K562 (cell line): Measurements from ENCODE around the gene UMAD1. TPM values are rescaled to one million over a fixed set of nuclear protein-coding genes. Genes with fewer than 3 reads are reported as not detected.

Experiments
- BDP1 ChIP-seq: IDR thresholded peaks from 3 replicates; pipeline ENCODE4 v1.6.1; 2011; ENCODE audit not compliant: insufficient read length, insufficient read depth
- BRD4 ChIP-seq: fragments of 200-600 bp; sonication (generic); IDR thresholded peaks from 2 replicates; pipeline ENCODE4 v1.6.1; 2017; ENCODE audit warnings: inconsistent platforms
- CBFA2T2 ChIP-seq: fragments of 450-650 bp; conservative IDR thresholded peaks from 2 replicates; pipeline ENCODE4 v1.6.1; 2017; ENCODE audit warnings: mild to moderate bottlenecking
- CBFA2T3 ChIP-seq: fragments of 450-650 bp; IDR thresholded peaks from 2 replicates; pipeline ENCODE4 v1.6.1; 2017
- CBX5 ChIP-seq: IDR thresholded peaks from 2 replicates; pipeline ENCODE4 v1.6.1; 2014; ENCODE audit warnings: low read depth, borderline replicate concordance
- CCNT2 ChIP-seq: IDR thresholded peaks from 2 replicates; pipeline ENCODE4 v1.6.1; 2011; ENCODE audit warnings: borderline replicate concordance, low read depth, mild to moderate bottlenecking, moderate library complexity, mixed read lengths, low read length; ENCODE audit not compliant: insufficient read length; ENCODE audit errors: extremely low read depth
- CSDE1 ChIP-seq, 2 experiments: fragments of 450-650 bp; IDR thresholded peaks; 2 replicates each; pipeline ENCODE4 v1.6.1; 2016; ENCODE audit warnings: mild to moderate bottlenecking in 1 of 2
- DPF2 ChIP-seq: fragments of 450-650 bp; IDR thresholded peaks from 2 replicates; pipeline ENCODE4 v1.6.1; 2016
- ELK1 ChIP-seq: sonication (generic); formaldehyde crosslinking; IDR thresholded peaks from 2 replicates; pipeline ENCODE4 v1.8.1; 2022; ENCODE audit warnings: missing genetic modification reagents
- ESRRA ChIP-seq: fragments of 450-650 bp; IDR thresholded peaks from 2 replicates; pipeline ENCODE4 v1.6.1; 2014; ENCODE audit warnings: low read depth, mild to moderate bottlenecking, moderate library complexity, borderline replicate concordance
- FOXM1 ChIP-seq, 2 experiments: fragments of 450-650 bp in 1 of 2; sonication (generic) in 1 of 2; formaldehyde crosslinking in 1 of 2; IDR thresholded peaks; 2 replicates each; pipeline versions ENCODE4 v1.6.1 to v1.9.0; 2017 to 2022; ENCODE audit warnings: low read depth in 2 of 2, mild to moderate bottlenecking in 2 of 2, missing genetic modification reagents in 1 of 2, moderate library complexity in 1 of 2
- FOXP1 ChIP-seq: sonication (generic); formaldehyde crosslinking; IDR thresholded peaks from 2 replicates; pipeline ENCODE4 v1.8.0; 2022; ENCODE audit warnings: mild to moderate bottlenecking, missing genetic modification reagents
- MXI1 ChIP-seq: IDR thresholded peaks from 2 replicates; pipeline ENCODE4 v1.6.1; 2011; ENCODE audit warnings: low read depth, mild to moderate bottlenecking, improper control_type of control experiment, low read length
- PTRF ChIP-seq: fragments of 450-650 bp; IDR thresholded peaks from 2 replicates; pipeline ENCODE4 v1.6.1; 2016; ENCODE audit warnings: mild to moderate bottlenecking, missing genetic modification characterization, missing compliant biosample characterization
- SNRNP70 ChIP-seq: fragments of 200-400 bp; formaldehyde crosslinking; optimal IDR thresholded peaks from 2 replicates; pipeline ENCODE3; 2017; ENCODE audit warnings: low read depth, low read length
- TAF15 ChIP-seq: fragments of 200-400 bp; formaldehyde crosslinking; IDR thresholded peaks from 2 replicates; pipeline ENCODE4 v1.6.1; 2017; ENCODE audit warnings: mild to moderate bottlenecking, low read depth, low read length, moderate library complexity
- TAF9B ChIP-seq: fragments of 450-650 bp; IDR thresholded peaks from 2 replicates; pipeline ENCODE4 v1.6.1; 2018; ENCODE audit warnings: mild to moderate bottlenecking; ENCODE audit not compliant: partially characterized antibody
- TBP ChIP-seq: optimal IDR thresholded peaks from 2 replicates; pipeline ENCODE3; 2011; ENCODE audit warnings: low read depth, low read length, improper control_type of control experiment
- TEAD2 ChIP-seq: fragments of 450-650 bp; IDR thresholded peaks from 2 replicates; pipeline ENCODE4 v1.6.1; 2016; ENCODE audit warnings: missing genetic modification characterization, control low read depth, missing compliant biosample characterization
- TGIF2 ChIP-seq: sonication (generic); formaldehyde crosslinking; IDR thresholded peaks from 2 replicates; pipeline ENCODE4 v1.8.1; 2022; ENCODE audit warnings: mild to moderate bottlenecking, missing genetic modification reagents, moderate library complexity
- ZNF184 ChIP-seq: sonication (generic); formaldehyde crosslinking; IDR thresholded peaks from 2 replicates; pipeline ENCODE4 v1.5.0; 2020; ENCODE audit warnings: missing genetic modification reagents
- ZNF253 ChIP-seq: fragments of 250-450 bp; sonication (Bioruptor Pico); conservative IDR thresholded peaks from 2 replicates; pipeline ENCODE4 v1.6.1; 2021; ENCODE audit warnings: mild to moderate bottlenecking
- ZNF324 ChIP-seq: fragments of 250-450 bp; sonication (Bioruptor Pico); IDR thresholded peaks from 2 replicates; pipeline ENCODE4 v1.4.0; 2020; ENCODE audit warnings: mild to moderate bottlenecking
- ZNF589 ChIP-seq: fragments of 200-800 bp; sonication (Bioruptor generic); IDR thresholded peaks from 2 replicates; pipeline ENCODE4 v1.6.1; 2016; ENCODE audit warnings: low read depth, missing genetic modification characterization, missing compliant biosample characterization
- ZNF668 ChIP-seq: fragments of 250-450 bp; sonication (Bioruptor Pico); IDR thresholded peaks from 2 replicates; pipeline ENCODE4 v1.8.0; 2022; ENCODE audit warnings: mild to moderate bottlenecking, inconsistent platforms
- ZNF76 ChIP-seq: fragments of 250-450 bp; sonication (Bioruptor Pico); IDR thresholded peaks from 2 replicates; pipeline ENCODE4 v1.4.0; 2020; ENCODE audit warnings: mild to moderate bottlenecking, moderate library complexity, borderline replicate concordance
- polyA plus RNA-seq, 8 experiments: library from polyadenylated mRNA; depleted of rRNA in 4 of 8; stranded (reverse) in 5 of 8; unstranded in 3 of 8; fragments of >200 nt; fragmentation: Nextera tagmentation in 2 of 8; fragmentation: Illumina TruSeq in 1 of 8; extraction: Ambion mirVana in 2 of 8; extraction: Trizol in 1 of 8; gene quantifications; 2 replicates each; pipeline versions ENCODE4 v1.2.1 to v1.2.3, GENCODE V29; 2011 to 2014; ENCODE audit warnings: inconsistent platforms in 1 of 8, missing spikeins in 1 of 8
- total RNA-seq, 7 experiments: library from RNA; depleted of rRNA in 6 of 7; stranded (reverse); fragments of >200 nt in 6 of 7; fragmentation: Illumina TruSeq in 2 of 7; extraction: Trizol in 2 of 7; gene quantifications; 2 replicates each; pipeline versions ENCODE4 v1.2.1 to v1.2.3, GENCODE V29; 2011 to 2021; ENCODE audit warnings: low replicate concordance in 1 of 7
- TF ChIP-seq, protein P1 (sequence below): fragments of 450-650 bp; IDR thresholded peaks from 2 replicates; pipeline ENCODE4 v1.6.1; 2016
- TF ChIP-seq, protein P2 (sequence below): fragments of 250-450 bp; sonication (Bioruptor Pico); IDR thresholded peaks from 2 replicates; pipeline ENCODE4 v1.5.0; 2022; ENCODE audit warnings: mild to moderate bottlenecking

Gene UMAD1
- total and polyA plus RNA-seq, 9 of the 15 experiments (the other 6 are each of a cell fraction or from before 2014, with no cell fraction given): 9.0 to 26.7 (median 13.3) TPM

DNA sequence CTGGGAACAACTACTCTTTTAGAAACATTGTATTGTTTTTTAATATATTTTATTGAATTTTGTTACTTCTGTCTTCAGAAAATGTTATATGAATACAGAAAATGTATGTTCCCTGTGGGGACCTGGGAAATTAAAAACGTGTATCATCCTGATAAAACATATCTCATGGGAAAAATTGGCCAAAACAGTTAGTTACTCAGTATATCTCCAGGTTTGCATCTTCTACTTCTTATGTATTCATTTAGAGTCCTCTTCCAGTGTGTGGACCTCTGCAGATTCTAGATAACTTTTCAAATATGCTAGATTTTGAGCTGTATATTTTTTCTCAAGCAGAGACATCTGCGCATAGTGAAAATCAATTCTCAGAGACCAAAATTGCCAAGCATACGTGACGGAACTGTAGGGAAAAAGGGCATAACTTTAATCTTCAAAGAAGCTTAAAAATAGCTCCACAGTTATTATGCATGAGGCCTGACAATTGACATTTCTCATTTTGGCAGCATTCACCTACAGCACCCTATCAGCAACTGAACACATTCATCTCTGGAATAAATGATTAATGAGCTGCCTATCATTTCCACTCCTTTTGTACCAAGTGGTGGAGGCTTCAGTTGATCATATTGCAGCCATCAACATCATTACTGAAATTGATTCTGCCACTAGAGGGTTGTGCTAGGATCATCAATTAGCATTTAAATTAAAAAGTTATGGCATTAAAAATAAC is 26.4 kb upstream of the UMAD1 start (continued):
- TF ChIP-seq ELK1 (no peak), CBX5 (no peak), FOXM1 (IDR thresholded peaks at IDR 0.05; ENCODE audit: low read depth) (0 out of 2 replicates have a peak, but pooled peaks have one; percentile 11), FOXM1 (CRISPR knock-in tag; IDR thresholded peaks at IDR 0.05; ENCODE audit: low read depth) (no peak), ZNF76 (CRISPR knock-in tag) (no peak), CBFA2T3 (peak; percentile 72), MXI1 (no peak), BRD4 (no peak), BDP1 (no peak), ESRRA (peak; percentile 52), SNRNP70 (no peak), TBP (no peak), ZNF668 (no peak), PTRF (tag) (no peak), CCNT2 (no peak), TAF15 (no peak), ZNF184 (CRISPR knock-in tag) (no peak), TAF9B (no peak), TGIF2 (no peak), ZNF589 (CRISPR knock-in tag) (no peak), TEAD2 (tag) (no peak), CSDE1 (IDR thresholded peaks at IDR 0.05) (no peak), CBFA2T2 (peak; percentile 46), ZNF324 (no peak), FOXP1 (CRISPR knock-in tag) (no peak), DPF2 (peak; percentile 61), ZNF253 (CRISPR knock-in tag) (no peak)
- TF ChIP-seq, protein P1, sequence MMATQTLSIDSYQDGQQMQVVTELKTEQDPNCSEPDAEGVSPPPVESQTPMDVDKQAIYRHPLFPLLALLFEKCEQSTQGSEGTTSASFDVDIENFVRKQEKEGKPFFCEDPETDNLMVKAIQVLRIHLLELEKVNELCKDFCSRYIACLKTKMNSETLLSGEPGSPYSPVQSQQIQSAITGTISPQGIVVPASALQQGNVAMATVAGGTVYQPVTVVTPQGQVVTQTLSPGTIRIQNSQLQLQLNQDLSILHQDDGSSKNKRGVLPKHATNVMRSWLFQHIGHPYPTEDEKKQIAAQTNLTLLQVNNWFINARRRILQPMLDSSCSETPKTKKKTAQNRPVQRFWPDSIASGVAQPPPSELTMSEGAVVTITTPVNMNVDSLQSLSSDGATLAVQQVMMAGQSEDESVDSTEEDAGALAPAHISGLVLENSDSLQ: peak; percentile 85
- TF ChIP-seq, protein P2, sequence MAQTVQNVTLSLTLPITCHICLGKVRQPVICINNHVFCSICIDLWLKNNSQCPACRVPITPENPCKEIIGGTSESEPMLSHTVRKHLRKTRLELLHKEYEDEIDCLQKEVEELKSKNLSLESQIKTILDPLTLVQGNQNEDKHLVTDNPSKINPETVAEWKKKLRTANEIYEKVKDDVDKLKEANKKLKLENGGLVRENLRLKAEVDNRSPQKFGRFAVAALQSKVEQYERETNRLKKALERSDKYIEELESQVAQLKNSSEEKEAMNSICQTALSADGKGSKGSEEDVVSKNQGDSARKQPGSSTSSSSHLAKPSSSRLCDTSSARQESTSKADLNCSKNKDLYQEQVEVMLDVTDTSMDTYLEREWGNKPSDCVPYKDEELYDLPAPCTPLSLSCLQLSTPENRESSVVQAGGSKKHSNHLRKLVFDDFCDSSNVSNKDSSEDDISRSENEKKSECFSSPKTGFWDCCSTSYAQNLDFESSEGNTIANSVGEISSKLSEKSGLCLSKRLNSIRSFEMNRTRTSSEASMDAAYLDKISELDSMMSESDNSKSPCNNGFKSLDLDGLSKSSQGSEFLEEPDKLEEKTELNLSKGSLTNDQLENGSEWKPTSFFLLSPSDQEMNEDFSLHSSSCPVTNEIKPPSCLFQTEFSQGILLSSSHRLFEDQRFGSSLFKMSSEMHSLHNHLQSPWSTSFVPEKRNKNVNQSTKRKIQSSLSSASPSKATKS (CRISPR knock-in tag): no peak
